GM12865 (cell line): ENCODE measurements around the gene EFNA3.

Source experiments
- DNase-seq: peaks from one replicate; pipeline ENCODE4 v3.0.0; 2010; ENCODE audit warnings: low read depth
- H3K4me3 ChIP-seq: 2 replicates; pipeline ENCODE4 v1.5.1; 2011; ENCODE audit warnings: mild to moderate bottlenecking, low read depth, low read length, control low read depth
- TF ChIP-seq, protein P1 (sequence below): IDR thresholded peaks from 2 replicates; pipeline ENCODE4 v1.5.1; 2011; ENCODE audit warnings: low read length, control low read depth, low read depth, inconsistent platforms; ENCODE audit not compliant: insufficient read depth; ENCODE audit errors: missing control alignments

The EFNA3 gene

DNA sequence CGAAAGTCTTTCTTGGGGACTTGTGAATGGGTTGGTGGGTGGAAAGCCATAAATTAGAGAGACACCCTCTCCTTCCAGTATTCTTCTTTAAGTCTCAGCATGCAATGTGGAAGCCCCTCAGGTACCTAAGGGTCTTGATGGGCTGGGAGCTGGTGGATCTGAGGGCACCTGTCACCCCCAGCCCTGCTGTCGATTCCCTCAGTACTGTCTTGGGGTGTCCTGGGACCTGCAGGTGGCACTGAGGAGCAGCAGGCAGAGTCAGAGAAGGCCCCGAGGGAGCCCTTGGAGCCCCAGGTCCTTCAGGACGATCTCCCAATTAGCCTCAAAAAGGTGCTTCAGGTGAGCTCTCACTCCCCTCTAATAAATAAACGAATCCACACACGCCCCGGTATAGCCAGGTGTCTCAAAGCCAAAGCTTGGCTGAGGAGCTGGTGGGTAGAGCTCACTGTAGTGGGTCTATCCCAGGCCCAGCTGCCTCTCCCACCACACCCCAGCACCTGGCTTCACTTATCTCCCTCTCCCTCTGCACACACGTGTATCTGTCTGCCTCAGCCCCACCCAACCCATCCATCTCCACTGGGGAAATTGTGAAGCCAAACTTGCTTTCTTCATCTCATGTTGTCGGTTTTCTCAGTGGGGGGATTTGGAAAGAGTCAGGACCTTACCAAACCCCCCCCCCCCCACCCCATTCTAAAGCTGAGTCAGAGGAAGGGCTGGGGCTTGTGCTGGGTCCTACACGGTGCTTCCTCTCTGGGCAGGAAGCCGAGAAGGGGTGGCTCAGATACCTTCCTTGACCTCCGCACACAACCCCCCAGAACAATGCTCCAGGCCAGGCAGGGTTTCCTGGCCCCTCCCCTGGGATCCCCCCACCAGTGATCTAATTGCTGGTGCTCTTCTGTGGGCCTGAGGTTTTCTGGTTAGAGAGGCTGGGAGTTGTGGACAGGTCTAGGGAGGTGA, 25.9 kb upstream of the EFNA3 start:
- DNase-seq: no peak
- H3K4me3 ChIP-seq: no peak overlapping the region
- TF ChIP-seq, protein P1, sequence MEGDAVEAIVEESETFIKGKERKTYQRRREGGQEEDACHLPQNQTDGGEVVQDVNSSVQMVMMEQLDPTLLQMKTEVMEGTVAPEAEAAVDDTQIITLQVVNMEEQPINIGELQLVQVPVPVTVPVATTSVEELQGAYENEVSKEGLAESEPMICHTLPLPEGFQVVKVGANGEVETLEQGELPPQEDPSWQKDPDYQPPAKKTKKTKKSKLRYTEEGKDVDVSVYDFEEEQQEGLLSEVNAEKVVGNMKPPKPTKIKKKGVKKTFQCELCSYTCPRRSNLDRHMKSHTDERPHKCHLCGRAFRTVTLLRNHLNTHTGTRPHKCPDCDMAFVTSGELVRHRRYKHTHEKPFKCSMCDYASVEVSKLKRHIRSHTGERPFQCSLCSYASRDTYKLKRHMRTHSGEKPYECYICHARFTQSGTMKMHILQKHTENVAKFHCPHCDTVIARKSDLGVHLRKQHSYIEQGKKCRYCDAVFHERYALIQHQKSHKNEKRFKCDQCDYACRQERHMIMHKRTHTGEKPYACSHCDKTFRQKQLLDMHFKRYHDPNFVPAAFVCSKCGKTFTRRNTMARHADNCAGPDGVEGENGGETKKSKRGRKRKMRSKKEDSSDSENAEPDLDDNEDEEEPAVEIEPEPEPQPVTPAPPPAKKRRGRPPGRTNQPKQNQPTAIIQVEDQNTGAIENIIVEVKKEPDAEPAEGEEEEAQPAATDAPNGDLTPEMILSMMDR: peak; percentile 9

DNA sequence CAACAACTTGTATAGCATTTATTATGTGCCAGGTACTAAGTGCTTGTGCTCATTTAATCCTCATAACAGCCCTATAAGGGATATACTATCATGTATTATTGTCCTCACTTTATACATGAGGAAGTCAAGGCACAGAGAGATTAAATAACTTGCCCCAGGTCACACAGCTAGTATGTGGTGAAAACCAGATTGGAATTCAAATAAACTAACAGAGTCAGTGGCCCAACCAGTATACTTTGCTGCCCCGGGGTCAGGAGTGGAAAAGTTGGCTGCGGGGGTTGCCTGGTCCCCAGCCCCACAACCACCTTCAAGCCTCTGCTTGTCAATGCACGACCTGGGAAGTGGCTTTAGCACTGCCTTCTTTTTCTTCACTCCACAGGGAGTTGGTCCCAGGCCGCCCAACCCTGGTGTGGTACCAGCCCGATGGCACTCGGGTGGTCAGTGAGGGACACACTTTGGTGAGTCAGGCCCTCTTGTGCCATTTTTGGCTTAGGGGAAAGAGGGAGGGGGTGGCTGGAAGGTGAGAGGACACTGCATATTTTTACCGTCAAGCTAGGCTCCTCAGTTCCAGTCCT, 25.0 kb upstream of the EFNA3 start:
- H3K4me3 ChIP-seq: no peak overlapping the region
- TF ChIP-seq, protein P1: no peak
- no peak for DNase-seq

DNA sequence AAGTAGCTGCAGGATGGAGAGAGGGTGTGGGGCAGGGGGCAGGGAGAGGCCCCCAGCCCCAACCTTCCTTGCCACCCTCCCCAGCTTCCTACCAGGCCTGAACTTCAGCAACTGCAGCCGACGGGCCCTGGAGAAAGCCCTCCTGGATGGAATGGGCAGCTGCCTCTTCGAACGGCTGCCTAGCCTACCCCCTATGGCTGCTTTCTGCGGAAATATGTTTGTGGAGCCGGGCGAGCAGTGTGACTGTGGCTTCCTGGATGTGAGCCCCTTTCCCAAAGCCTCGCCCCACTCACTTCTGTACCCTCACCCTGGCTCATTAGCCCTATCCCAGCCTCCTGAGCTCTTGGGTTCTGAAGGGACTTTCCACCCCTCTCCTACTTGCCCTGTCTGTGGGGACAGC, 21.5 kb upstream of the EFNA3 start:
- TF ChIP-seq, protein P1: no peak
- no peak overlapping the region for H3K4me3 ChIP-seq
- DNase-seq: no peak

DNA sequence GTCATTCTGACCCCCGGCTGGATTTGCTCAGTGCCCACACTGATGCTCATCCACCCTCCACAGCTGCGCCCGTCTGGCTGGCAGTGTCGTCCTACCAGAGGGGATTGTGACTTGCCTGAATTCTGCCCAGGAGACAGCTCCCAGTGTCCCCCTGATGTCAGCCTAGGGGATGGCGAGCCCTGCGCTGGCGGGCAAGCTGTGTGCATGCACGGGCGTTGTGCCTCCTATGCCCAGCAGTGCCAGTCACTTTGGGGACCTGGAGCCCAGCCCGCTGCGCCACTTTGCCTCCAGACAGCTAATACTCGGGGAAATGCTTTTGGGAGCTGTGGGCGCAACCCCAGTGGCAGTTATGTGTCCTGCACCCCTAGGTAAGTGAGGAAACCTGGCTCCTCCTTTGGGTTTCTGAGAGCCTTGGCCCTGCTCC, 20.8 kb upstream of the EFNA3 start:
- H3K4me3 ChIP-seq: no peak overlapping the region
- DNase-seq: no peak
- TF ChIP-seq, protein P1: peak; percentile 7

DNA sequence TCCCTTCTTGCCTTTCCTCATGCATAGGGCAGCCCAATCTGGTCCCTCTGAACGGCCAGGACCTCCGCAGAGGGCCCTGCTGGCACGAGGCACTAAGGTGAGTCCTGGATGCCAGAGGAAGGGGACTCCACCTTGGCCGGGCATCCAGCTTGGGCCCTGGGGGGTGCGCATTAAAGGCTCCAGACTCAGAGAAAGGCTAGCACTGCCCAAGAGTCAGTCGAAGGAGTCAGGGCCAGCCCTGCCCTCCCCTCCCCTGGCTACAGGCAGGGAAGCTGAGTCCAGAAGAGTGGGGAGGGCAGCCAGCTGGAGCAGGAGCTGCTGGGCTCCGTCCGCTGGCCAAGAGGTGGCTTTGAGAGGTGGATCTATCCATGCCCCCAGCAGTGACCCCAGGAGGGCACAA, 17.9 kb upstream of the EFNA3 start:
- DNase-seq: no peak

DNA sequence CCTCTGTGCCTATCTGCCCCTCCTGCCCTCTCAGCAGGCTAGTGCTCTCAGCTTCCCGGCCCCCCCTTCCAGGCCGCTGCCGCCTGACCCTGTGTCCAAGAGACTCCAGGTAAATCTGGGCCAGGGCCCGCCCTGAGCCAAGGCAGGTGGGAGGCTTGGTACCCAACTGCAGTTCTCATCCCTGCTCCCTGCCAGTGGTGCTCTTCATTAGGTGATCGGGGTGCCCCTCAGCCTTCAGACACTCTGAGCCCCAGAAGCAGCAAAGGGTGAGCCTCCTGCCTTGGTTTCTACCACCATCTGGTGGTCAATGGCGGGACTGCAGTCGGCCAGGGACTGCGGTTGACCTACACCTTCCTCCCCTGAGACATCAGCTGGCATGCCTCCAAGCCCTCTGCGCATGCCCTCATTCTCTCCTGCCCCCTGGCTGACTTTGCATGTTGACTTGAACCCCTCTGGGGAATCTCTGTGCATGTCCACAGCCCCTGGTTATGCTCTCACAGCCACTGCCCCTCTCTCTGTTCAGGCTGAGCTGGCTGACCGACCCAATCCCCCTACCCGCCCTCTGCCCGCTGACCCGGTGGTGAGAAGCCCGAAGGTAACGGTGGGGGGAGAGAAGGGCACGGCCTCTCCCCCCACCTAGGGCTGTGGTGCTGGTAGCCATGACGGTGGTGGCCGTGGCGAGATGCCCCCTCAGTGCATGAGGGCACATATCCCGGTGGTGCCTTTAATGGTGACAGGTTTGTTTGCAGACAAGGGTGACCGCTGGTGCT, 17.1 kb upstream of the EFNA3 start:
- TF ChIP-seq, protein P1: peak; percentile 100
- H3K4me3 ChIP-seq: no peak overlapping the region
- peak; percentile 96 for DNase-seq

More for the DNA sequence above, 17.9 kb upstream of the EFNA3 start:
- TF ChIP-seq, protein P1: no peak
- H3K4me3 ChIP-seq: no peak overlapping the region
